ENCODE data around the gene GFPT2. TPM values are rescaled to one million over a fixed set of nuclear protein-coding genes. Genes with fewer than 3 reads are reported as not detected.

GFPT2 gene
- total and polyA plus RNA-seq, 9 of the 15 experiments (the other 6 are each of a cell fraction or from before 2014, with no cell fraction given): 0.07 to 0.14 (median 0.08) TPM; not detected in 6

DNA sequence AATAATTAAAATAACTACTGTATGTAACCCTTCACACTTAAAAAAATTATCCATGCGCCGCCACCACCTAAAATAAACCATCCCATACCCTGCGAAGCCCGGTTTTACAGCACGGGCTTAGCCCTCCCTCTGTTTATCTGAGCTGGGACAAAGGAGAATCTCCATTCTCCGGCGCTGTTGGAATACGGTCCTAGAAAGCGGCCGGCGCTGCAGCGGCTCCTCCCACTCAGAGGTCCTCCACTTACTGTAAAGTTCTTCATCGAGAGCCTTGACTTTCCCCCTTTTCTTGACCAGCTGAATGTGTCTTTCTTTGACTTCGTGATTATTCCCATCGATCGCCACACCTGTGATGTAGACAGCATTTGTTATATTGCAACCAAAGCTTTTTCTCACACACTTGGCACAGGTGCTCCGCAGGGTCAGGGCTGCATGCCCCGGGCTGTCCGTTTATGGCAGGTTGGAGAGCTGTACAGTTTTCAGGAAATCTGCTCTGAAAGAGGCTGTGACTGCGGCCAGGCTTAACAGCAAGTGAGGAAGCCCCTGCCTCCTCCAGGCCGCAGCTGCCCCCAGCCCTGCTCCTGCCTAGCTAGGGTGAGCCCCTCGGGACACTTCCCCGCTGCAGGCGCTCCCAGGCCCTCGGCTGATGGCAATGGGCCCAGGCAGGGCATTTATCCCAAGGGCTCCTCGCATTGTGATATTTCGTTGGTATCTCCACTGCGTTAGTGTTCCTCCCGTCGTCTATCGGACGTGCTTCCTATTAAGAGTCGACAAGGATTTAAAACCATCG lies 16.7 kb downstream of the GFPT2 start:
- WGBS (ENCODE audit: insufficient coverage, low coverage, missing lambda C conversion rate): 22% methylated on average over 34 of the region's 34 CpGs
- no TSS peak for BruUV-seq (replicated peaks)
- ChIA-PET POLR2A (interaction anchor here (0.6 to 1.1 kb wide), 3 partner anchors 12 to 72 kb away, joined by 3 read pairs; no protein-coding TSS in a partner anchor), CTCF (ENCODE audit: low intra/inter-chr PET ratio) (no interaction called here)
- H3K9me1 ChIP-seq (ENCODE audit: control insufficient read depth, insufficient read depth, low read length): no peaks in the 10 kb centered on the region
- ATAC-seq: no peak
- TF ChIP-seq, protein P1, sequence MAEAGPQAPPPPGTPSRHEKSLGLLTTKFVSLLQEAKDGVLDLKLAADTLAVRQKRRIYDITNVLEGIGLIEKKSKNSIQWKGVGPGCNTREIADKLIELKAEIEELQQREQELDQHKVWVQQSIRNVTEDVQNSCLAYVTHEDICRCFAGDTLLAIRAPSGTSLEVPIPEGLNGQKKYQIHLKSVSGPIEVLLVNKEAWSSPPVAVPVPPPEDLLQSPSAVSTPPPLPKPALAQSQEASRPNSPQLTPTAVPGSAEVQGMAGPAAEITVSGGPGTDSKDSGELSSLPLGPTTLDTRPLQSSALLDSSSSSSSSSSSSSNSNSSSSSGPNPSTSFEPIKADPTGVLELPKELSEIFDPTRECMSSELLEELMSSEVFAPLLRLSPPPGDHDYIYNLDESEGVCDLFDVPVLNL (CRISPR knock-in tag; IDR thresholded peaks at IDR 0.05; ENCODE audit: low read depth): no peak
- no peak for TF ChIP-seq ZNF79 (CRISPR knock-in tag; IDR thresholded peaks at IDR 0.05; ENCODE audit: low read depth)
- no peak for TF ChIP-seq ZNF124 (CRISPR knock-in tag; IDR thresholded peaks at IDR 0.05)
- no peak for TF ChIP-seq ZEB2 (IDR thresholded peaks at IDR 0.05)
- TF ChIP-seq IRF2 (CRISPR knock-in tag; IDR thresholded peaks at IDR 0.05): no peak
- no peak for TF ChIP-seq BRCA1 (IDR thresholded peaks at IDR 0.05)
- TF ChIP-seq BRCA1 (CRISPR knock-in tag; IDR thresholded peaks at IDR 0.05): no peak
- no peaks in the 10 kb centered on the region for H3K79me2 ChIP-seq (ENCODE audit: control insufficient read depth, insufficient read depth, low read length)
- H3K9ac ChIP-seq (ENCODE audit: insufficient read depth in 1 of 2, low read depth in 2 of 2, low read length in 2 of 2): no peak overlapping the region
- no peak overlapping the region for H2AFZ ChIP-seq (ENCODE audit: low read depth, low read length)
- no peaks in the 10 kb centered on the region for H3K36me3 ChIP-seq (ENCODE audit: control insufficient read depth, insufficient read depth, low read length)
- FAIRE-seq: no peak
- H3K27ac ChIP-seq (ENCODE audit: extremely low read depth, low read depth, low read length): no peak overlapping the region
- H3K4me3 ChIP-seq: no peak overlapping the region
- intact Hi-C loops (cut with micrococcal nuclease) (no loop called here), in situ Hi-C loops (cut with MboI) (no loop called here)
- H3K4me1 ChIP-seq (replicated peaks in 1 of 2; ENCODE audit: control insufficient read depth in 2 of 2, insufficient read depth in 2 of 2, low read length in 2 of 2): peaks cover 3 to 5% of the 10 kb centered on the region in 2 experiments; a peak in 2 of 5 replicates
- peaks cover 5% of the 10 kb centered on the region; the same call in 1 of the 2 replicates for H4K20me1 ChIP-seq (replicated peaks; ENCODE audit: control insufficient read depth, insufficient read depth, low read length)
- peaks cover 42 to 77% of the 10 kb centered on the region in 2 experiments for H3K27me3 ChIP-seq (ENCODE audit: control insufficient read depth in 2 of 2, insufficient read depth in 2 of 2, low read length in 2 of 2)
- DNase-seq (ENCODE audit: extremely low read depth in 1 of 4, low spot score in 3 of 4): no peak
- no peak overlapping the region for H3K4me2 ChIP-seq (ENCODE audit: insufficient read depth, low read length)
- H3K9me3 ChIP-seq (replicated peaks; ENCODE audit: control insufficient read depth, insufficient read depth, low read depth, low read length): no peaks in the 10 kb centered on the region

All from K562 (cell line).